Measurements from ENCODE around the gene VAMP3.

GRCh38 chr1:7747605-7748004, 23.5 kb upstream of the VAMP3 start:
- no peak for TF ChIP-seq POLR2AphosphoS5 (IDR thresholded peaks at IDR 0.05; ENCODE audit: low read depth, low read length)
- TF ChIP-seq, protein P1, sequence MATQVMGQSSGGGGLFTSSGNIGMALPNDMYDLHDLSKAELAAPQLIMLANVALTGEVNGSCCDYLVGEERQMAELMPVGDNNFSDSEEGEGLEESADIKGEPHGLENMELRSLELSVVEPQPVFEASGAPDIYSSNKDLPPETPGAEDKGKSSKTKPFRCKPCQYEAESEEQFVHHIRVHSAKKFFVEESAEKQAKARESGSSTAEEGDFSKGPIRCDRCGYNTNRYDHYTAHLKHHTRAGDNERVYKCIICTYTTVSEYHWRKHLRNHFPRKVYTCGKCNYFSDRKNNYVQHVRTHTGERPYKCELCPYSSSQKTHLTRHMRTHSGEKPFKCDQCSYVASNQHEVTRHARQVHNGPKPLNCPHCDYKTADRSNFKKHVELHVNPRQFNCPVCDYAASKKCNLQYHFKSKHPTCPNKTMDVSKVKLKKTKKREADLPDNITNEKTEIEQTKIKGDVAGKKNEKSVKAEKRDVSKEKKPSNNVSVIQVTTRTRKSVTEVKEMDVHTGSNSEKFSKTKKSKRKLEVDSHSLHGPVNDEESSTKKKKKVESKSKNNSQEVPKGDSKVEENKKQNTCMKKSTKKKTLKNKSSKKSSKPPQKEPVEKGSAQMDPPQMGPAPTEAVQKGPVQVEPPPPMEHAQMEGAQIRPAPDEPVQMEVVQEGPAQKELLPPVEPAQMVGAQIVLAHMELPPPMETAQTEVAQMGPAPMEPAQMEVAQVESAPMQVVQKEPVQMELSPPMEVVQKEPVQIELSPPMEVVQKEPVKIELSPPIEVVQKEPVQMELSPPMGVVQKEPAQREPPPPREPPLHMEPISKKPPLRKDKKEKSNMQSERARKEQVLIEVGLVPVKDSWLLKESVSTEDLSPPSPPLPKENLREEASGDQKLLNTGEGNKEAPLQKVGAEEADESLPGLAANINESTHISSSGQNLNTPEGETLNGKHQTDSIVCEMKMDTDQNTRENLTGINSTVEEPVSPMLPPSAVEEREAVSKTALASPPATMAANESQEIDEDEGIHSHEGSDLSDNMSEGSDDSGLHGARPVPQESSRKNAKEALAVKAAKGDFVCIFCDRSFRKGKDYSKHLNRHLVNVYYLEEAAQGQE (IDR thresholded peaks at IDR 0.05; ENCODE audit: insufficient read depth in 1 of 2, low read depth in 2 of 2, low read length in 2 of 2): no peak
- no peak for TF ChIP-seq TAF1 (IDR thresholded peaks at IDR 0.05; ENCODE audit: borderline replicate concordance, insufficient read depth, low read length)
